GM06990 (cell line): Measurements from ENCODE around the gene PAFAH1B2.
A peak's percentile ranks its signal among the peaks of the same experiment; 100 is the strongest.

Experiments
- DNase-seq: peaks from one replicate; pipeline ENCODE4 v3.0.0-alpha.2; 2011; ENCODE audit not compliant: insufficient read length; ENCODE audit errors: extremely low read depth
- H3K27me3 ChIP-seq: replicated peaks from 2 replicates; pipeline ENCODE4 v1.6.0; 2011; ENCODE audit warnings: low read length; ENCODE audit not compliant: control insufficient read depth, insufficient read depth
- H3K36me3 ChIP-seq: 2 replicates; pipeline ENCODE4 v1.5.1; 2011; ENCODE audit warnings: low read length; ENCODE audit not compliant: control insufficient read depth, insufficient read depth
- H3K4me3 ChIP-seq: replicated peaks from 2 replicates; pipeline ENCODE4 v1.5.1; 2011; ENCODE audit warnings: low read depth, mild to moderate bottlenecking, control low read depth, low read length
- TF ChIP-seq, protein P1 (sequence below): IDR thresholded peaks from 2 replicates; pipeline ENCODE4 v1.5.1; 2011; ENCODE audit warnings: low read length, control low read depth, mild to moderate bottlenecking, inconsistent platforms; ENCODE audit not compliant: insufficient read depth, poor library complexity, severe bottlenecking

PAFAH1B2 gene

GRCh38 chr11:117197516-117198456 is 53.7 kb downstream of the PAFAH1B2 start:
- no peak for DNase-seq
- Histone ChIP-seq H3K27me3 (no peaks in the 10 kb centered on the region), H3K36me3 (peaks cover 8% of the 10 kb centered on the region), H3K4me3 (no peak overlapping the region)
- TF ChIP-seq, protein P1, sequence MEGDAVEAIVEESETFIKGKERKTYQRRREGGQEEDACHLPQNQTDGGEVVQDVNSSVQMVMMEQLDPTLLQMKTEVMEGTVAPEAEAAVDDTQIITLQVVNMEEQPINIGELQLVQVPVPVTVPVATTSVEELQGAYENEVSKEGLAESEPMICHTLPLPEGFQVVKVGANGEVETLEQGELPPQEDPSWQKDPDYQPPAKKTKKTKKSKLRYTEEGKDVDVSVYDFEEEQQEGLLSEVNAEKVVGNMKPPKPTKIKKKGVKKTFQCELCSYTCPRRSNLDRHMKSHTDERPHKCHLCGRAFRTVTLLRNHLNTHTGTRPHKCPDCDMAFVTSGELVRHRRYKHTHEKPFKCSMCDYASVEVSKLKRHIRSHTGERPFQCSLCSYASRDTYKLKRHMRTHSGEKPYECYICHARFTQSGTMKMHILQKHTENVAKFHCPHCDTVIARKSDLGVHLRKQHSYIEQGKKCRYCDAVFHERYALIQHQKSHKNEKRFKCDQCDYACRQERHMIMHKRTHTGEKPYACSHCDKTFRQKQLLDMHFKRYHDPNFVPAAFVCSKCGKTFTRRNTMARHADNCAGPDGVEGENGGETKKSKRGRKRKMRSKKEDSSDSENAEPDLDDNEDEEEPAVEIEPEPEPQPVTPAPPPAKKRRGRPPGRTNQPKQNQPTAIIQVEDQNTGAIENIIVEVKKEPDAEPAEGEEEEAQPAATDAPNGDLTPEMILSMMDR: peak; percentile 19

DNA sequence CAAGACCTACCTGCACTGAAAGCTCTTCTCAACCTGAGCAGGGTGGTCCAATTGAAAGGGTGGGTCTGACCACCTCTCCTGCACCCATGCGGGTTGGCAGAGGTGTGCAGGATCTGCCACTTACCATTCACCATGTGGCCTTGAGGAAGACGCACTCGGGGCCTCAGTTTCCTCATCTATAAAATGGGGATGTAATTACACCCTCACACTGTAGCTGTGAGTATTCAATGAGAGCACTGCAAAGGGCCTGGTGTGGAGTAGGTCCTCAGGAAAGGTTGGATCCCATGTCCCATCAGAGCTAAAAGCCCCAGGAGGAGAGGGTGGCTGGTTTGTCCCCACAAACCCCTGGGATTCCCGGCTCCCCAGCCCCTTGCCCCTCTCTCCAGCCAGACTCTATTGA is 54.5 kb downstream of the PAFAH1B2 start:
- TF ChIP-seq, protein P1: no peak
- H3K36me3 ChIP-seq: peaks cover 10% of the 10 kb centered on the region
- H3K27me3 ChIP-seq: no peaks in the 10 kb centered on the region
- no peak overlapping the region for H3K4me3 ChIP-seq
- no peak for DNase-seq

DNA sequence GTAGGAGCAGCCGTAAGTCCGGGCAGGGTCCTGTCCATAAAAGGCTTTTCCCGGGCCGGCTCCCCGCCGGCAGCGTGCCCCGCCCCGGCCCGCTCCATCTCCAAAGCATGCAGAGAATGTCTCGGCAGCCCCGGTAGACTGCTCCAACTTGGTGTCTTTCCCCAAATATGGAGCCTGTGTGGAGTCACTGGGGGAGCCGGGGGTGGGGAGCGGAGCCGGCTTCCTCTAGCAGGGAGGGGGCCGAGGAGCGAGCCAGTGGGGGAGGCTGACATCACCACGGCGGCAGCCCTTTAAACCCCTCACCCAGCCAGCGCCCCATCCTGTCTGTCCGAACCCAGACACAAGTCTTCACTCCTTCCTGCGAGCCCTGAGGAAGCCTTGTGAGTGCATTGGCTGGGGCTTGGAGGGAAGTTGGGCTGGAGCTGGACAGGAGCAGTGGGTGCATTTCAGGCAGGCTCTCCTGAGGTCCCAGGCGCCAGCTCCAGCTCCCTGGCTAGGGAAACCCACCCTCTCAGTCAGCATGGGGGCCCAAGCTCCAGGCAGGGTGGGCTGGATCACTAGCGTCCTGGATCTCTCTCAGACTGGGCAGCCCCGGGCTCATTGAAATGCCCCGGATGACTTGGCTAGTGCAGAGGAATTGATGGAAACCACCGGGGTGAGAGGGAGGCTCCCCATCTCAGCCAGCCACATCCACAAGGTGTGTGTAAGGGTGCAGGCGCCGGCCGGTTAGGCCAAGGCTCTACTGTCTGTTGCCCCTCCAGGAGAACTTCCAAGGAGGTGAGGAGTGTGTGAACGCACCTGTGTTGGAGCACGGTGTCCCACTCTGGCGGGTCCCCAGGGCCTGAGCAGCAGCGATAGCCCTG is 55.2 kb downstream of the PAFAH1B2 start, which contains the start of gene TAGLN:
Gene TAGLN, plus strand, starts transcription at position 318 of the 863 bp plus-strand sequence. CDS start 3,644 bp downstream, outside the sequence.
- peaks cover 12% of the 10 kb centered on the region for H3K36me3 ChIP-seq
- H3K27me3 ChIP-seq: no peaks in the 10 kb centered on the region
- no peak for DNase-seq
- H3K4me3 ChIP-seq: no peak within 1 kb of the TSS
- TF ChIP-seq, protein P1: no peak

GRCh38 chr11:117199916-117200812 is 56.1 kb downstream of the PAFAH1B2 start:
- H3K27me3 ChIP-seq: no peaks in the 10 kb centered on the region
- H3K36me3 ChIP-seq: peaks cover 15% of the 10 kb centered on the region
- DNase-seq: no peak
- no peak overlapping the region for H3K4me3 ChIP-seq
- TF ChIP-seq, protein P1: no peak

DNA sequence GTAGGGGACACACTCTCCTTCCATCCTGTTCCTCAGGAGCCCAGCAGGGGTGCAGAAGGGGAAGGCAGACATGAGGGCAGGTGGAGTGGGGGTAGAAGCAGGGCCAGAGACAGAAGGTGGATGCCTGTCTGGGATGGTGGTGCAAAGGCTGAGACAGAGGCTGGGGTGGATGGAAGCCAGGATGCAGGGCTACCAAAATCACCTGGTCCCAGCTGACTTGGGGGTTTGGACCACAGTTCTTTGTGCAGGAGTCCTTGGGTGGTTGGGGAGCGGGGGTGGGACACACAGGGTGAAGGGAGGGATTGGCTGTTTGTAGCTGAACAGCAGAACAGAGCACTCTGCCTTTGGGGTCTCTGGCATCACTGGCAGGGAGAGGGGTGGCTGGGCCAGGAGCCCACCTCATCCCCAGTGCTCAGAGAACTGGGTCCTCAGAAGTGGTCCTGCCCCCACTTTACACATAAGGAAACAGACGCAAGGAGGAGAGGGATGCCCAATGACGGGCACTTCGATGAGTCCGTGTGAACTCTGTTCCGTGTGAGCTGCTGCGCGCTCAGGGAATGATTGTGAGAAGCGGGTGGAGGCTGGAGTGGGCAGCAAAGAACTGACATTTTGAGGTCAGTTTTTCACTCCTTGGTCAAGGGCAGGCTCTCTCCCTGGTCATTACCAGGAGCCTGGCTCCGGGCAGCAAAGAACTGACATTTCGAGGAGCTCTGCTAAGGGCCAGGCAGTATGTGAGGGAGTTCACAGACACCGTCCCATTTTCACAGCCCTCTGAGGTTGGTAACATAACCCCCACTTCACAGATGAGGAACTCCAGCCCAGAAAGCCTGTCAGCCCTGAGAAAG is 56.9 kb downstream of the PAFAH1B2 start:
- TF ChIP-seq, protein P1: no peak
- no peak for DNase-seq
- Histone ChIP-seq H3K4me3 (no peak overlapping the region), H3K36me3 (peaks cover 16% of the 10 kb centered on the region), H3K27me3 (no peaks in the 10 kb centered on the region)
